NCI-H2107 treated with DMSO at 0.1 percent for 48 hours (cell line): Measurements from ENCODE around the gene NID2.

Source experiments
- DNase-seq: peaks from one replicate; lab custom pipeline; 2025; ENCODE audit not compliant: unreplicated experiment; lab: John Stamatoyannopoulos, UW

NID2 gene

DNA sequence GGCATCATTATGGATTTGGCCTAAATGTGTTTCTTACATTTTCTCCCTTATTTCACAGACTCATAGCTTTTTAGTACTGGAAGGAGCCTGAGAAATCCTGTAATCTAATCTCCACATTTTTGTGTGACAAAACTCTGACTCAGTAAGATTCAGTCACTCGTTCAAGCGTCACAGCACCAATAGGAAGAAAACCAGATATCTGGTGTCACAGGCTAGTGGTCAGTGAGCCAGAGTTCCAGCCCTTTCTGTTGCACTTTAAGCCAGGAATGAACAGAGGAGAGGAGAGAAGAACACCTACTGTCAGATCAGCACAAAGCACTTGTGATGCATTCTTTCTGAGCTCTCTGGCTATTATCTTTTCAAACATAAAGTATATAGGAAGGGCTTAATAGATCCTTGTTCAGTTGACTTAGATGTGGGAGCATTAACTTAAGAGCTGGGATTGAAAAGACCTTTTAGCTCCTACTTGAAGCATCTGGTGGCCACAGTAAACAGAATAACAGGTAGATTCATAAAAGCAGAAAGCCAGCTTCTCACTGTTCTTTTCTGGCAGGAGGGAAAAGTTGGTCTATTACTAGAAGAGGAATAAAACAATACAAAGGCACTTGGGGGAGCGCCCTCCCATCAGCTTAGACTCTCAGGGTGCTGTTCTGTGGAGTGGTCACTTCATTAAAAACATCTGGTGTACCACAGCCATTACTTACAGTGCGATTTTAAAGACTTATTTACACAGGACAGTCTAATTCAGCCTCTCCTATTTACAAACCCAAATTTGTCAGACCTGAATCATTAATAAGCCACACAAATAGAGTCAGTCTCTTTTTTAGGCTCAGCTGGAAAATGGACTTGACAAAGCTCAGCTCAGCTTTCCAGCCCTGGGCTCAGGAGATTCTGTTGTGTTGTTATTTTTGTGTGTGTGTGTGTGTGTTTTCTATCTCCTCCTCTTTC lies 12.2 kb upstream of the NID2 start:
- DNase-seq: no peak

DNA sequence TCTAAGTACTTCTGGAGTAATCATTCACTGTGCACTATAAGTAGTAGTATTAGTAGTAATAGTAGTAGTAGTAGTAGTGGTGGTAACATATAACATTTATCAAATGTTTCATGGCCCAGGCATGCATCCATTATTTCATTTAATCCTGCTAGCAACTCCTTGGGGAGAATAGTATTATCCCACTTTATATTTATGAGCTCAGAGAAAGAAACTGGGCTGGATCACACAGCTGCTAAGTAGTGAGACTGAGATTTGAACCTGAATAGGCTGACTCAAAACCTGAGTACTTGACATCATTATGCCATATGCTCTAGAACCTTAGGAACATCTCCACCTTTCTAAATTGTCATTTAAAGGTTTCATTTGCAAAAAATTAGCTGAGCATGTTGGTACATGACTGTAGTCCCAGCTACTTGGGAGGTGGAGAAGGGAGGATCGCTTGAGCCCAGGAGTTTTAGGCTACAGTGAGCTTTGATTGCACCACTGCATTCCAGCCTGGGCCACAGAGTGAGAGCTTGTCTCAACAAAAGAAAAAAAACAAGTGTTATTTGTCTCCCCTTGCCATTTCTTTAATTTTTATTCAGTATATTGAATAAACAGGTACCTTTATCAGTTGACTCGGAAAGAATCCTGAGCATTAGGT lies 11.4 kb upstream of the NID2 start:
- no peak for DNase-seq

DNA sequence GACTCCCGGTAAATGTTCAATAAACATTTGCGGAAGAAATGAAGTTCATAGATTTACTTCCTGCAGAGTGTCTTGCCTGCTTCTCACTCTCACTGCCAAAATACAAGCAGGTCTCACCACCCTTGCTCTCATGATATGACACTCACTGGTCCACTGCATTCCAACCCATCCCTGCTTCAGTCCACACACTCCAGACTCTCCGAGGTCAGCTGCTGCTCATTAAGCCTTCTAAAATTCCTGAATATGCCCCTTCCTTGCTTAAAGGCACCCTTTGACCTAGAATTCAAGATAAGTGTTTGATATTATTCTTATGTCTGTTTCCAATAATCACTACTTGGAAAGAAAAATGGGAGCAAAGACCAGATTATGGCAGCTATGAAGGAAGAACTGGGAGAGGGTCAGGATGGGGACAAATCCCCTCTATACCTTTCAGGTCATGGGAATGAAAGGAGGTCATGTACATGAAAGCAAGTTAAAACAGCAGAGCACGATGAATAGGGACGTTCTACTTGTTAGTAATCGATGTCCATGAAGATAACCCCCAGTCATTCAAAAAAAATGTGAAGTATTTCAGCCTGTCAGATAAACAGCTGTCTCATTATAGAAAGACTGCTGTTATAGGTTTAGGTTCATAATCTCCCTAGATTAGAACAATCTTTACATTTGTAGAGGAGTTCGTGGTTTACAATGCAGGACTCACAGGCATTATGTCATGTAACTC lies 10.5 kb upstream of the NID2 start:
- no peak for DNase-seq

DNA sequence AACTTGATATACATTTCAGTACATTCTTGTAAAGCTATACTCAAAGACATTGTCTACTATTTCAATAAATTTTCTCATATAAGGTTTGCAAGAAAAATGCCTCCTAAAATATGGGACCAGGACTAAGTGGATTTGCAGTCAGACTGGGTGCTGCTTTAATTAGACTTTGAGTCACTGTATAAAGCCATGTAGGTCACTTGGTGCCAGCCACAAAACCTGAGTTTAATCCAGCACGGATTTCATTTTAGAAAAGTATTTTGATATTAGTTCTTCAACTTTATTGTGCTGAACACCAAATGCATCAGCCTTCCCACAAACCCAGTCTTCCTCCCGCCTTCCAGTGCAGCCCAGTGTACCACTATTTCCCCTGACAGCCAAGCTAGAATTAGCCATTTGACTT lies 9.9 kb upstream of the NID2 start:
- no peak for DNase-seq

DNA sequence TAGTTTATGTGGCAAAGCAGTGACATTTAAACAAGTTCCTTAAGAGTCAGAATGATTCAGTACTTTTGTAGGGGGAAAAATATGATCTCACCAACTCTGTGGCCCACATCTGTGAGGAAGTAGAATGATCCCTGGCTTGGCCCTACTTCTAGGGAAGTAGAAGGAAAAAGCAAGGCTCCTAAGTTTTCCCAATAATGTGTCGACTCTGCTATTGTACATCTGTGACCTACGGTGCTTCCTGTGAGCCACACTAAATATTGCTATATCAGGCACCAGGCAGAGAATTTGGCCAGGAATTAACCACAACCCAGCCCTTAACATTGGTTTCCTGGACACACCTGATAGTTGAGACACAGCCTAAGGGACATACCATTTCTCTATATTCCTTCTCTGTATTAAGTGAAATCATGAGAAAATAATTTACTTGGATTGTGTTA lies 9.3 kb upstream of the NID2 start:
- DNase-seq: no peak

DNA sequence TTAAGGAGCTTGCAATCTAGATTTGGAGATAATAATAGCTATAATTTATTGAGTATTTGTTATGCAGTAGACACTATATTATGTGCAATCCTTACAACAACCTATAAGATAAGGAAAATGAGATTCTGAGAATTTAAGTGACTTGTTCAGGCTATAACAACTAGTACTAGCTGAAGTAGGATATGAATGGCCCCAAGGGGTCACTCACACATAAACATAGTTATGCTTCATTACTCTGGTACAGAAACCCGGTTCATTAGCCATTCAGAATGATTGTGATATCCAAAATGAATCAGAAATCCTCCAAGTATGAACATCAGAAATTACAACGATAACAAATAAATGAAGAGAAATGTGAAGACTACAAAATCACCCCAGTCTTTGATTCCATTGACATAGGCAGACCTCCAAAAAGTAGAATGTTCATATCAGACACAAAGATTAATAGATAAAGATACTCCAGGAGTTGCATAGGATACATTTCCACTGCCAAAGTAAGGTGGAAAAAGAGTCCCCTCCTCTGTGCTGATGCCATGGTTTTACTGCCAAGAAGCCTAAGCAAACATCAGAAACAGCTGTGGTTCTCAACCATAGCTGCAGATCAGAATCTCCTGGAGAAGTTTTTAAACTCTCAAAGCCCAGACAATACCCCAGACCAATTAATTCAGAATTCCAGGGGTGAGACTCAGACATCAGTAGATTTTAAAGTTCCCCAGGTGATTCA lies 8.6 kb upstream of the NID2 start:
- DNase-seq: no peak

DNA sequence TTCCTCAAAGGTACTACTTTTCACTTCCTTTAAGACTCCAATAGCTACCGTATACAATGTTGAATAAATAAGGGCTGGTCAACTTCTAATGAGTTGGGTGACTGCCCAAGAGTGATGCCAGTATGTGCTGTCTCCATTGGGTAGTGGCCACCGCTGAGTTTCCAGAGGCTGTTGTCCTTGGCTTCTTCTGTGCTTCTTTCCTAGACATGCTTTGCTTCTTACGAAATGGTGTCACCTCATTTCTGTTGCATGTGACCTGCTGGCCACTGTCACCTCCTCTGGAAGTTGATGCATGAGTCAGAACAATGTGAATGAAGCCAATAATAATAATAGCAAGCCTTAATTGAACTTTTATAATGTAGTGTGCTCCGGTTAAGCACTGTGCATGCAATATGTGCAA lies 7.5 kb upstream of the NID2 start:
- DNase-seq: no peak

DNA sequence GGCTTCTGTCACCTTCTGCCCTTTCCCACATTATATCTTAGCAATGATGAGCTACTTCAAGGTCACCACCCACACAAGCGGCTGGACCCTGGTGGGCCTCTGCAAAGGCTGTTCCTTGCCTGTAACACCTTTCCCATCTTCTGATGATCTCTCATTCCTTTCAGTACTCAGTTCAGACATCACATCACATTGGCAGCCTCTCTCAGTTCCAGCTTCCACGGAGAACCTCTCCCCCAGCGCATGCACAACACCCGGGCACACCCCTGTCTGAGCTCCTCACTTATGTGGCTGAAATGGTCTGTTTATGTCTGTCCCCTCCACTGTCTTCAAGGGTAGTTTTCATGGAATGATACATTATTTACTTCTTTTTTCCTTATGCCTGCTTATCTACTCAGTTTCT lies 6.5 kb upstream of the NID2 start:
- no peak for DNase-seq

DNA sequence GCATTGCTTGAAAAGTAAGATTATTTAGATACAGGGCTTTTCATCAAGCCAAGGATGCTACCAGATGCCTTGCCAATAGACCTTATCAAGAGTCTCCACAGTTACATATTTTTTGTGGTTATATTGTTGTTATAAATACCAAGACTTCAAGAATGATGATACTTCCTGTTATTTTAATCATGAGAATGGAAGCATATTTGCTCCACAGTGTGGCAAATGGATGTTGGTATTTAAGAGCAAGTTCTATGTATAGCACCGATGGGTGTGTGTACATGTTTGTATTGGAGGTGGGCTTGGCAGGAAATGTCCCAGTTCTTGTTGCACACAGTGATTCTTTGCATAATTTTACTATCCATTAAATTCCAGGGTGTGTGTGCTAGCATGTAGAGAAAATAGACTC lies 4.4 kb upstream of the NID2 start:
- no peak for DNase-seq

DNA sequence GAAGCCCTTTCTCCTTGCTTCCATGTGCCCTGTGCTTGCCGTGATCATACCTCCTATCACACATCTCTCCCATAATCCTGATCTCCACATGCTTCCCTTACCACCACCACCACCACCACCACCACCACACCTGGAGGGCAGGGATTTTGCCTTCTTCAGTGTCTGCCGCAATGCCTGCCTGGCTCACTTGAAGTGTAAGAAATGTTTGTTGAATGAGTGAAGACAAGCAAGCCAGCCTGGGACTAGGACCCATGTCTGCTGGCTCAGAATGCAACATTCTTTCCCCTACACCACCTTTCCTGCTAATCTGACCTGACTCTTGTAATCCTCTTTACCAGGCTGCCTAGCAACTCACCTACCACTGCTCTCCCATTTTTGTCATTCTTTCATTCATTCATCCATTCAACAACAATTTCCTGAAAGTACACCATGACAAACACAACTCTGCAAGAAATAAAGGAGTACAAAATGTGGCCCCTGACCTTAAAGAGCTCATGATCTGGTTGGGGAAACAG lies 3.5 kb upstream of the NID2 start:
- DNase-seq: no peak

DNA sequence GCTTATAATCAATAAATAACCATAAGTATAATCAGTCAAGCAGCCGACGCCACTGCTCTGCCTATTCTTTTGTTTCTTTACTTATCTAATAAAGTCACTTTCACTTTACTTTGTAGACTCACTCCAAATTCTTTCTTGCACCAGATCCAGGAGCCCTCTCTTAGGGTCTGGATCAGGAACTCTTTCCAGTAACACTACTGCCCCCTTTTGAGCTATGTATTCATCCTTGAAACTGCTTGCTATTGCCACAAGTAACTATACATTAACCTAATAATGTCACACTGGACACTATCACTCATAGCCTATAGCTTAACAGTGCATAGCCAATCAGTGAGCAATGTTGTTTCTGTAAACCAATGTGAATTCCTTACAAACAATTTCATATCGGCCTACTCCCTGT lies 2.8 kb upstream of the NID2 start:
- no peak for DNase-seq

DNA sequence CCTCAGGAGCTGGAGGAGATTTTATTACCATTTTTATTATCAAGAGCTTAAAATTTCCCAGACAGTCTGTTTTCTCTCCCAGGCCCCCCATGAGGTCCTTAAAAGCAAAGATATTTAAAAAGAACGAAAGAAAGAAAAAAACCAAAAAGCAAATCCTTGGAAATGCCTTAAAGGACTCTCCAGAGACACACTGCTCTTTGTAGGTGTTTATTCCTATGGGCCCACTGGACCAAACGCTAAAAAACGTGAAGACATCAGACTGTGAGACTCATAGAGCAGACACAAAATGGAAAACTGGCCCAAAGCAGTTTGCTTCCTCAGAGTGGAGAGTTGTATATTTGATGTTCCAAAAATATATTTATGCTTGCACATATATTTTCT lies 1.2 kb upstream of the NID2 start:
- no peak for DNase-seq

DNA sequence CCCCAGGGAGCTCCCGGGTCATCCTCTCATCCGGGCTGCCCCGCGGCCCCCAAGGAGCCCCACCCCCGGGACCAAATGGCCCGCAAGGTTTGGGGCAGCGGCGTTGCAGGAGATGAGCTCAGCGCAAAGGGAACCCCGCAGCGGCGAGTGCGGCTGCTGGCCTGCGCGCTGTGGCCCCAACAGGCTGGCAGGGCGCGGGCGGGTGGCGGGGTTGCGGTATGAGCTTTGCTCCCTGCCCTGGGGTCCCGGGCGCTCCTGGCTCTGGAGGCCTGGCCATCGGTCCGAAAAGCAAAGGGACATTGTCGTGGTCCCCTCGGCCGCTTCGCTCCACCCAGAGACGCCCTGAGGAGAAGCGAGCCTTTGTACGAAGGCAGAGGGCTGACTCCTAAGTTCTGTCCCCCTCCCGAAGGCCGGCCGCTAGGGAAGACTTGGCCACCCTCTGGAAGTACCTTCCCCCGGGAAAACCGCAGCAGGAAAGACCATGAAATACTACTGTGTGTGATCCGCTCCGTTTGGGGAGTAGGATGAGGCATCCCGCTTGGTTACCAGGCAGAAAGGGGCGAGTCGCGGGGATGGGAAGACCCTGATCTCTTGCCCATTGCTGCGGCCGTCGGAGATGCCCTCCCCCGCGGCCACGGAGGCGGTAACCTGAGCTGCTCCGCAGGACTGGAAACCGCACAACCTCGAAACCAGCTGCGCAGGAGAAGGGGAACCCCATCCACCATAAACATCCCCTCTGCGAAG lies 620 bp upstream of the NID2 start:
- DNase-seq: no peak

DNA sequence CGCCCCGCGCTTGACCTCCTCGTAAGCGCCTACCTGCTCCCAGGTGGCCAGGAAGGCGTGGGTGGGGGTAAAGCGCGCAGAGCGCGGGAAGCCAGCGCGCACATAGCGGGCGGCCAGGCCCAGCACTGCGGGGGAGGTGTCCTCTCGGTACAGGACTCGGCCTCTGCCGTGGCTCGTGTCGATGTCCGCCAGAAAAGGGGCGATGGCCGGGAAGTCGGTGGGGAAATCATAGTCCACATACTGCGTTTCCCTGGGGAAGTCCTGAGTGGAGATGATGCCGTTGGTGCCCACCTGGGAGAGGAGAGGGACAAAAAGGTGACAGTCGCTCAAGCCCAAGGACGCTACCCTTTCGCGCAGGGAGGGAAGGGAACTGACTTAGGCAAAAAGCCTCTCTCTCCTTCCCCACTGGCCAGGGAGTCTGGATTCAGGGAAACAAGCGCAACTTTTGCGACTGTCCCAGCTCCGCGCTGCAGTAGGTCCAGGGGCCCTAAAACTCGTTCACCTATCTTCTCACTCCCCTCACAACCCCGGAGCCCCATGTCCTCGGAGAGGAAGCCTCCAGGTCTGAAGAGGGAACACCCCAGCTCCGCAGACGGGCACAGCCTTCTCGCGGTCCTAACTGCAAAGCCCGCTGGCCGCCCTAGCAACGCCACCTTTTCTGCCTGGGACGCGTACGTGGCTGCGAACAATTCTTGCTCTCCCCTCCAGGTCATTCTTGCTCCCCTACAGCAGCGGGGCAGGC lies 815 bp downstream of the NID2 start:
- DNase-seq: no peak

DNA sequence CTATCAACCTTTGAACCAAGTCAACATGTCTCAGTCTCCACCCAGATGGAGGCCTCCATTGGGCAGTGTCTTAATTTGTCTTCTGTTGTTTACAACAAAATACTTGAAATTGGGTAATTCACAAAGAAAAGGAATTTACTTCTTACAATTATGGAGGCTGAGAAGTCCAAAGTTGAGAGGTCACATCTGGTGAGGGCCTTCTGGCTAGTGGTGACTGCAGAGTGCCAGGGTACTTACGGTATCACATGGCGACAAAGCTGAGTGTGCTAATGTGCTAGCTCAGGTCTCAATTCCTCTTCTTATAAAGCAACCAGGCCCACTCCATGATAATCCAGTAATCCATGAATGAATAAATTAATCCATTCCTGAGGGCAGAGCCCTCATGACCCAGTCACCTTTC lies 4.7 kb downstream of the NID2 start:
- DNase-seq: no peak

DNA sequence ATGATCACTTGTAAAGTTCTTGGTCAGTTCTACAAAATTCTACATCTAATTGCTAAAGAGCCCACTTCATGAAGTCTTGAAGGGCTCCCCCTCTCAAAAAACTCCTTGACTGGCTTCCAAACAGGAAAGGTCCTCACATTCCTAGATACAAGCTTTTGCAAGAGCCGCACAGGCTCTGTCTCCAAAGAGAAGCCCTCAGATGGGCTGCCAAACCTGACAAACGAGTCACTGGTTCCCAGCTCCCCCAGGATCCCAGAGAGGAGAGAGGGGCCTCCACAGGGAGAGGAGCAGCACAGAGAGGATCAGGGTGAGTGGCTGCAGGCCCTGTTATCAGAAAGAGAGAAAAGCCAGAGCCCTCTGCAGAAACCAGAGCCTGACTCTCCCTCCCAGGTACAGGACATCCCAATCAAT lies 5.8 kb downstream of the NID2 start:
- DNase-seq: no peak

DNA sequence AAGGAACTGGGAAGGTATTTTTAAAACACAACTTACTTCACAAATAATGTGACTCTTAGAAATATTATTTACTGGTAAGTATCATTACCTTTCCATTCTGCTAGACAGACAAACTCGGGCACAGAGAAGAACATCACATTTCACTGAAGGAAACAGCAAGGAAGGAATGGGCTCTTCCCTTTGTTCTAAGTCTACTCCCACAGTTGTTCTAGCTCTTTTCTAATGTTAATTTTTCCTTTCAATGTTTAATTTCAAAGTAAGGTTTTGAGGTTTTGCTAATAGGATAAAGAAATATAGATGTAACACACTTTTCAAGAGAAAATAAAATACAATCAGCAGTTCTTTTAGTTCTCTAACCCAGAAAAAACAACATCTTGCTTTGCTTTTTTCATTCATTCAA lies 7.0 kb downstream of the NID2 start:
- no peak for DNase-seq

DNA sequence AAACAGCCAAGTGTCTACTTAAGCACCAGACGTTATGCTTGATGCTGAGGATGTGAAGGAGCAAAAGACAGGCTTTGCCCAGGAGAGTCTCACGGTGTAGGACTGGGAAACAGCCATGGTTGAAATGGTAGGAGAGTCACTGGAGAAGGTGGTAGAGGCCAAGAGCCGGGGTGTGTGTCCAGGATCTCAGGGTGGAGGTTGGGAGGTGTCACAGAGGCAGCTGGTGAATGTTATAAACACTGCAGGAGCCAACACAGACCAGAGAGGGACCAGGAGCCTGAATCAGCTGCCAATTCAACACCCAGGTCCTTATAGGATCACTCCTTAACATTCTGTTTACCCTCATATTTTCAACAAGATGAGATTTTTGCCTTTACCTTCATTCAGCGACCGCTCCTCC lies 7.5 kb downstream of the NID2 start:
- no peak for DNase-seq

DNA sequence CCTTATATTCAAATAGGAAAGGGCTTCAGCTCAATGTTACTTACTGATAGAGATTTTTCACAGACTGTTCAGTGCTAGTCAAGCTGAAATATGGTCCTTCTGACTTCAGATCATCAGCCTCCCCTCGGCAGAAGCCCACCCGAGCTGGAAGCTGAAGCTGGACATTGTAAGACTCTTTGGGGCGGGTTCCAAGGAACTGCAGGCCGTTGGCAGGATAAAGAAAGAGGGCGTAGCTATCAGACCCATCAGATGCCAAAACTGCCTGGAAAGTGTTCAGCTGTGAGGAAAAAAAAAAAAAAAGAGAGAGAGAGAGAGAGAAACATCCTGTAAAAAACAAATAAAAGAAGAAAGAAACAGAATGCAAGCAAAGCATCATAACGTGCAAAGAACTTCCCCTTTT lies 8.8 kb downstream of the NID2 start:
- no peak for DNase-seq

DNA sequence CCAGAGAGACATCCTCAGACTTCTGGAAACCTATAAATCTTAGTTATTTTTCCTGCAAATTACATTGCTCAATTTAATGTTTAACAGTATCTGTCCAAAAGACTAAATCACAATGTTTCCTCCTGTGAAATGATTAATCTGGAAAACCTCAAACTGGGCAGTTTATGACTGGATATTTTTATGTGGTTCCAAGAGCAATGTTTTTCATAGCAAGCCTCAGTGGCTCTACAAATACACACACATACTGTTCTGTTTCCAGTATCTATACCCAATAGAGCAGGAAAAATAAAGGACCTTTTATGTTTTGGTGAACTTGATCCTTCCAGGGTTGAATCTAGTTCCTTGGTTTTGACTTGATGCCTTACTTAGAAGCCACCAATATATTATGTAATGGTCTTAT lies 9.2 kb downstream of the NID2 start:
- DNase-seq: no peak
